GM18907 (cell line): ENCODE measurements around the gene TMEM59L.
"Not testable (repeated sequence)": the region's sequence is repeated elsewhere in the genome, so short reads cannot be mapped to it uniquely, and the experiment has no call there.

ENCODE experiments used
- ATAC-seq: cut with Tn5 transposase; IDR thresholded peaks from one replicate; pipeline ENCODE4 v1.9.1; 2021; ENCODE audit warnings: mild to moderate bottlenecking, moderate library complexity; ENCODE audit not compliant: unreplicated experiment

The TMEM59L gene

GRCh38 chr19:18612772-18613588 is at the start of gene TMEM59L:
TMEM59L (plus strand) TSS chr19:18612870; CDS start chr19:18612959, 89 bp downstream.
- no peak for ATAC-seq

GRCh38 chr19:18566953-18567352 is 45.7 kb upstream of the TMEM59L start:
- ATAC-seq = no peak

GRCh38 chr19:18568367-18568766 is 44.3 kb upstream of the TMEM59L start:
- no peak for ATAC-seq

- peak; percentile 88 for ATAC-seq
Observed at GRCh38 chr19:18571564-18572344, 40.9 kb upstream of the TMEM59L start, which contains the start of gene UBA52. UBA52 (plus strand) TSS chr19:18571857; CDS start chr19:18573301, 1,444 bp downstream.

GRCh38 chr19:18574691-18575291 is 37.9 kb upstream of the TMEM59L start:
- no peak for ATAC-seq

GRCh38 chr19:18576383-18576782 is 36.3 kb upstream of the TMEM59L start:
- no peak for ATAC-seq

- ATAC-seq = no peak
Observed at GRCh38 chr19:18577365-18577914, 35.2 kb upstream of the TMEM59L start.

GRCh38 chr19:18580311-18580710 is 32.4 kb upstream of the TMEM59L start:
- no peak for ATAC-seq

- ATAC-seq = no peak
Observed at GRCh38 chr19:18586306-18586705, 26.4 kb upstream of the TMEM59L start.

- no peak for ATAC-seq
Observed at GRCh38 chr19:18587561-18587960, 25.1 kb upstream of the TMEM59L start.

- peak; percentile 8 for ATAC-seq
Observed at GRCh38 chr19:18587962-18588610, 24.6 kb upstream of the TMEM59L start.

GRCh38 chr19:18588611-18589379 is 23.9 kb upstream of the TMEM59L start, which contains the start of gene REX1BD:
REX1BD (plus strand) TSS chr19:18588798; CDS start chr19:18588802, 4 bp downstream.
- ATAC-seq = peak; percentile 70

GRCh38 chr19:18589380-18590272 is 23.0 kb upstream of the TMEM59L start:
- ATAC-seq = peak; percentile 33

- ATAC-seq = no peak
Observed at GRCh38 chr19:18590273-18591272, 22.1 kb upstream of the TMEM59L start.

- ATAC-seq = no peak
Observed at GRCh38 chr19:18591735-18592385, 20.8 kb upstream of the TMEM59L start.

- ATAC-seq = not testable (repeated sequence)
Observed at GRCh38 chr19:18592732-18593131, 19.9 kb upstream of the TMEM59L start.
